Neural cell (in vitro differentiated cells): ENCODE measurements around the gene PRADC1.

ENCODE experiments used
- CTCF ChIP-seq: fragments of 450-650 bp; IDR thresholded peaks from 2 replicates; pipeline ENCODE4 v1.5.1; 2014; ENCODE audit warnings: antibody characterized with exemption, mild to moderate bottlenecking, moderate library complexity; ENCODE audit not compliant: poor library complexity, severe bottlenecking
- EZH2 ChIP-seq: fragments of 200-600, 300-800 bp; shearing (Covaris generic), sonication (generic); IDR thresholded peaks from 2 replicates; pipeline ENCODE4 v1.6.1; 2014; ENCODE audit warnings: antibody characterized with exemption, low read length, borderline replicate concordance, mild to moderate bottlenecking; ENCODE audit not compliant: insufficient read depth, poor library complexity, severe bottlenecking
- MXI1 ChIP-seq: fragments of 450-650 bp; conservative IDR thresholded peaks from 2 replicates; pipeline ENCODE4 v1.6.1; 2014; ENCODE audit warnings: antibody characterized with exemption, mild to moderate bottlenecking; ENCODE audit not compliant: poor library complexity, severe bottlenecking
- POLR2AphosphoS5 ChIP-seq: IDR thresholded peaks from 2 replicates; pipeline ENCODE4 v1.6.1; 2012
- REST ChIP-seq: IDR thresholded peaks from 2 replicates; pipeline ENCODE4 v1.6.1; 2012; ENCODE audit warnings: borderline replicate concordance
- SMC3 ChIP-seq: fragments of 450-650 bp; conservative IDR thresholded peaks from 2 replicates; pipeline ENCODE4 v1.6.1; 2014; ENCODE audit warnings: antibody characterized with exemption, mild to moderate bottlenecking, moderate library complexity; ENCODE audit not compliant: poor library complexity
- TAF1 ChIP-seq: IDR thresholded peaks from 2 replicates; pipeline ENCODE4 v1.6.1; 2012; ENCODE audit warnings: low read depth

- TF ChIP-seq EZH2 = no peak
- TF ChIP-seq CTCF = no peak
- TF ChIP-seq SMC3 = no peak
- TF ChIP-seq TAF1 = no peak
- no peak for TF ChIP-seq REST
- no peak for TF ChIP-seq MXI1
- no peak for TF ChIP-seq POLR2AphosphoS5
Measured at GRCh38 chr2:73235315-73236028, 2.4 kb upstream of the PRADC1 start.
